Mesenteric fat pad (tissue), 1 donor: Measurements from ENCODE around the gene SLCO1B1. TPM values are rescaled to one million over a fixed set of nuclear protein-coding genes. Genes with fewer than 3 reads are reported as not detected.

ENCODE experiments used
- DNase-seq: peaks from one replicate; pipeline ENCODE4 v3.0.0-alpha.2; 2020; ENCODE audit warnings: low spot score
- total RNA-seq: library from RNA; stranded (reverse); fragmentation: NEBNext Ultra II Directional; extraction: Animal tissue kit (Norgen Biotek cat#: 25700); gene quantifications from one replicate; pipeline ENCODE4 v1.2.1, GENCODE V29; 2021
- donor health status: DM: yes; HTN: yes; CAD: no.

SLCO1B1 gene
- total RNA-seq, 1 donor from 2014 or later, result not detected

- no peak for DNase-seq
Observed at GRCh38 chr12:21221072-21221471, 90.1 kb downstream of the SLCO1B1 start.

- no peak for DNase-seq
Observed at GRCh38 chr12:21221778-21222177, 90.8 kb downstream of the SLCO1B1 start.

- no peak for DNase-seq
Observed at GRCh38 chr12:21223930-21224329, 92.9 kb downstream of the SLCO1B1 start.

- DNase-seq, result no peak
Observed at GRCh38 chr12:21234395-21234794, 103.4 kb downstream of the SLCO1B1 start.

- no peak for DNase-seq
Observed at GRCh38 chr12:21239866-21240265, 108.9 kb downstream of the SLCO1B1 start.

GRCh38 chr12:21248679-21249078, 117.7 kb downstream of the SLCO1B1 start:
- no peak for DNase-seq

- no peak for DNase-seq
Observed at GRCh38 chr12:21252070-21252469, 121.1 kb downstream of the SLCO1B1 start.

- no peak for DNase-seq
Observed at GRCh38 chr12:21257172-21257571, 126.2 kb downstream of the SLCO1B1 start.

- DNase-seq, result no peak
Observed at GRCh38 chr12:21264232-21264631, 133.2 kb downstream of the SLCO1B1 start.

- no peak for DNase-seq
Observed at GRCh38 chr12:21265932-21266331, 134.9 kb downstream of the SLCO1B1 start.

GRCh38 chr12:21276826-21277225, 145.8 kb downstream of the SLCO1B1 start:
- no peak for DNase-seq

Other genes starting within 250 kb of the SLCO1B1 start
- not detected for gene SLCO1A2, start 203.7 kb downstream of the SLCO1B1 start, total RNA-seq
- gene IAPP, start 241.7 kb downstream of the SLCO1B1 start, total RNA-seq, result not detected